CD8-positive, alpha-beta memory T cell (primary cell): ENCODE measurements around the gene TUBGCP6. TPM values are rescaled to one million over a fixed set of nuclear protein-coding genes. Genes with fewer than 3 reads are reported as not detected.

Experiments used
- CTCF ChIA-PET: fragments of 350-600 bp; sonication (Branson Sonifier 250); formaldehyde crosslinking; loops from one replicate; lab custom pipeline; 2021; ENCODE audit warnings: antibody characterized with exemption; lab: Charles Lee
- POLR2A ChIA-PET: fragments of 350-600 bp; sonication (Branson Sonifier 250); formaldehyde crosslinking; loops from one replicate; lab custom pipeline; 2021; ENCODE audit warnings: antibody characterized with exemption; lab: Charles Lee
- DNase-seq, 5 donors: peaks; one replicate each; pipeline versions ENCODE4 v3.0.0 to v3.0.0-alpha.2; 2020 to 2022; ENCODE audit warnings: mixed read lengths in 1 of 5
- H3K27ac ChIP-seq: one replicate; pipeline ENCODE4 v1.7.0; 2013; ENCODE audit warnings: low read depth, mild to moderate bottlenecking, low read length, moderate library complexity
- H3K27me3 ChIP-seq: 2 replicates; pipeline ENCODE4 v1.7.0; 2013; ENCODE audit warnings: low read length, mild to moderate bottlenecking; ENCODE audit not compliant: insufficient read depth, poor library complexity, severe bottlenecking
- H3K36me3 ChIP-seq: 2 replicates; pipeline ENCODE4 v1.7.0; 2013; ENCODE audit warnings: mild to moderate bottlenecking, low read length, moderate library complexity; ENCODE audit not compliant: insufficient read depth
- H3K4me1 ChIP-seq: 2 replicates; pipeline ENCODE4 v1.7.0; 2013; ENCODE audit warnings: mild to moderate bottlenecking, low read length, moderate library complexity; ENCODE audit not compliant: insufficient read depth
- H3K4me3 ChIP-seq: 2 replicates; pipeline ENCODE4 v1.7.0; 2013; ENCODE audit warnings: mild to moderate bottlenecking, low read length
- H3K9me3 ChIP-seq: 2 replicates; pipeline ENCODE4 v1.7.0; 2013; ENCODE audit warnings: mild to moderate bottlenecking, low read length
- H3K27ac Mint-ChIP-seq, 8 donors: one replicate each; pipeline ENCODE4 v1.8.0; 2020 to 2021; ENCODE audit warnings: mixed read lengths in 8 of 8, mild to moderate bottlenecking in 6 of 8, inconsistent platforms in 3 of 8, moderate library complexity in 3 of 8
- H3K27me3 Mint-ChIP-seq, 2 donors: one replicate each; pipeline ENCODE4 v1.8.0; 2020 to 2021; ENCODE audit warnings: mixed read lengths in 2 of 2, mild to moderate bottlenecking in 1 of 2, moderate library complexity in 1 of 2
- H3K36me3 Mint-ChIP-seq, 3 donors: one replicate each; pipeline ENCODE4 v1.8.0; 2020 to 2021; ENCODE audit warnings: mixed read lengths in 3 of 3, inconsistent platforms in 1 of 3, mild to moderate bottlenecking in 1 of 3
- H3K4me1 Mint-ChIP-seq, 3 donors: one replicate each; pipeline ENCODE4 v1.8.0; 2020 to 2021; ENCODE audit warnings: mixed read lengths in 3 of 3, inconsistent platforms in 1 of 3, mild to moderate bottlenecking in 1 of 3
- H3K4me3 Mint-ChIP-seq, 7 donors: one replicate each; pipeline ENCODE4 v1.8.0; 2020 to 2021; ENCODE audit warnings: mixed read lengths in 7 of 7, mild to moderate bottlenecking in 6 of 7, moderate library complexity in 4 of 7, inconsistent platforms in 2 of 7
- H3K9me3 Mint-ChIP-seq, 5 donors: one replicate each; pipeline ENCODE4 v1.8.0; 2020 to 2022; ENCODE audit warnings: mixed read lengths in 5 of 5, mild to moderate bottlenecking in 3 of 5, moderate library complexity in 2 of 5, inconsistent platforms in 1 of 5
- polyA plus RNA-seq: library from polyadenylated mRNA; unstranded; fragments of 300-500 nt; fragmentation: Illumina TruSeq; gene quantifications from one replicate; pipeline ENCODE4 v1.2.3, GENCODE V29; 2021
- total RNA-seq, 2 experiments: library from RNA; stranded (reverse); gene quantifications; one replicate each; pipeline ENCODE4 v1.2.3, GENCODE V29; 2021

TUBGCP6 gene
- total and polyA plus RNA-seq, 3 experiments from 2014 or later, result 18.6 to 52.2 (median 51.4) TPM

GRCh38 chr22:50289151-50289941, 44.5 kb upstream of the TUBGCP6 start:
- peaks cover 1 to 17% of the 10 kb centered on the region in 2 donors for H3K27me3 Mint-ChIP-seq
- no peak overlapping the region for H3K27ac Mint-ChIP-seq
- CTCF ChIA-PET, result no interaction called here

GRCh38 chr22:50287731-50288130, 42.9 kb upstream of the TUBGCP6 start:
- no peak overlapping the region for H3K4me3 Mint-ChIP-seq
- ChIA-PET POLR2A (no interaction called here), CTCF (no interaction called here)
- H3K9me3 ChIP-seq, result no peaks in the 10 kb centered on the region
- peaks cover 0 to 2% (median 0%) of the 10 kb centered on the region in 5 donors for H3K9me3 Mint-ChIP-seq
- peaks cover 9% of the 10 kb centered on the region for H3K27me3 ChIP-seq
- peaks cover 1 to 13% of the 10 kb centered on the region in 2 donors for H3K27me3 Mint-ChIP-seq
- H3K36me3 Mint-ChIP-seq, result no peaks in the 10 kb centered on the region
- H3K27ac Mint-ChIP-seq, result no peak overlapping the region
- no peak overlapping the region for H3K27ac ChIP-seq
- peaks cover 0 to 3% (median 0%) of the 10 kb centered on the region in 3 donors for H3K4me1 Mint-ChIP-seq
- no peak overlapping the region for H3K4me3 ChIP-seq
- H3K36me3 ChIP-seq, result no peaks in the 10 kb centered on the region
- no peak for DNase-seq
- H3K4me1 ChIP-seq, result no peaks in the 10 kb centered on the region

More at GRCh38 chr22:50289151-50289941, 44.5 kb upstream of the TUBGCP6 start:
- Histone ChIP-seq H3K36me3 (no peaks in the 10 kb centered on the region), H3K4me3 (no peak overlapping the region), H3K4me1 (no peaks in the 10 kb centered on the region), H3K9me3 (no peaks in the 10 kb centered on the region), H3K27ac (no peak overlapping the region), H3K27me3 (peaks cover 9% of the 10 kb centered on the region)
- H3K4me3 Mint-ChIP-seq, result no peak overlapping the region
- peaks cover 0 to 5% (median 0%) of the 10 kb centered on the region in 3 donors for H3K4me1 Mint-ChIP-seq
- H3K36me3 Mint-ChIP-seq, result no peaks in the 10 kb centered on the region
- peaks cover 0 to 2% (median 0%) of the 10 kb centered on the region in 5 donors for H3K9me3 Mint-ChIP-seq
- no peak for DNase-seq
- POLR2A ChIA-PET, result no interaction called here

DNA sequence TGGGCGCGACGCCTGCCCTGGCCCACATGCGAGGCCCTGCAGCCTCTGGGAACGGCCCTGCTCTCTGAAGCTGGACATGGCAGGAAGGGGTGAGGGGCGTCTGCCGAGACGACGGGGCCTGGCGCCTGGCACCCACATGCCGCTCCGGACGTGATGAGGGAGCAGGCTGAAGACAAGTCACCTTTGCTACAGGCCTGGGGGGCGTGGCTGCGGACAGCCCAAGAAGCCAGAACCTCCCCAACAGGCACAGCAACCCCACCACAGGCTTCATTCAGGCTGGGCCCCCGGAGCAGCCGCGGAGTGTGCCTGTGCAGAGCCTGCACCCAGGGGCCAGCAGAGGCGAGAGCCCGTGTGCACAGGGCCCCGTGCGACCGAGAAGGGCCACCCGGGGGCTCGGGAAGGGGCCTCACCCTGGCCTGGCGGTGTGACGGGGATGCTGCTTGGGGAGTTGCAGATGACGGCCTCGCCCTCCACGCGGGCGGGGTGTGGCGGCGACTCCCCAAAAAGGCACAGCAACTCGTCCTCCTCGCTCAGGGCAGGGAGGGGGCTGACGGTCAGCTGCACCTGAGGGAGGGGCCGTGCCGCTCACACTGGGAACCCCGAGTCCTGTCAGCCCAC, 42.0 kb upstream of the TUBGCP6 start:
- no peak for DNase-seq
- no peaks in the 10 kb centered on the region for H3K36me3 ChIP-seq

DNA sequence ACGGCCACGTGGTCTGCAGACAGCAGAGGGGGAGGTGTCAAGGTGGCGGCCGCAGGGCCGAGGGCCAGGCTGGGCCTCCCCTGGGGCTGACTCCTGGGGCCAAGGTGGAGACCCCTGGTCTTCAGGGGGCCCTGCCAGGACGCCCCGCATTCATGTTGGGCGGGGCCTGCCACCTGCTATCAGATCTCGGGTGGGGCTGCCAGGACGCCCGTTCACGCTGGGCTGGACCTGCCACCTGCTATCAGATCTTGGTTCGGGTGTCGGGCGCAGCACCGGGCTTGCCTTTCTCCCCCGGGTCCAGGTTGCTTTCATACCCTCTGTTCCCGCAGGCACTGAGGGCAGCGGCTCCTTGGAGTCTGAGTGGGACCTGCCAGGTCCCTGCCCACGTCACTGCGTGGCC, 41.5 kb upstream of the TUBGCP6 start:
- H3K9me3 ChIP-seq, result no peaks in the 10 kb centered on the region
- H3K27me3 Mint-ChIP-seq, result peaks cover 0 to under 1% of the 10 kb centered on the region in 2 donors
- no peaks in the 10 kb centered on the region for H3K36me3 Mint-ChIP-seq
- no peaks in the 10 kb centered on the region for H3K36me3 ChIP-seq
- DNase-seq, result no peak
- H3K4me1 ChIP-seq, result no peaks in the 10 kb centered on the region
- H3K4me3 Mint-ChIP-seq, result no peak overlapping the region
- no peak overlapping the region for H3K4me3 ChIP-seq
- ChIA-PET POLR2A (no interaction called here), CTCF (no interaction called here)
- no peaks in the 10 kb centered on the region for H3K9me3 Mint-ChIP-seq
- H3K27ac Mint-ChIP-seq, result no peak overlapping the region
- H3K27me3 ChIP-seq, result peaks cover 4% of the 10 kb centered on the region
- no peaks in the 10 kb centered on the region for H3K4me1 Mint-ChIP-seq
- H3K27ac ChIP-seq, result no peak overlapping the region

More for the DNA sequence above, 42.0 kb upstream of the TUBGCP6 start:
- H3K27me3 ChIP-seq, result peaks cover 9% of the 10 kb centered on the region
- no peaks in the 10 kb centered on the region for H3K4me1 Mint-ChIP-seq
- ChIA-PET CTCF (no interaction called here), POLR2A (no interaction called here)
- no peaks in the 10 kb centered on the region for H3K4me1 ChIP-seq
- peaks cover 0 to 5% of the 10 kb centered on the region in 2 donors for H3K27me3 Mint-ChIP-seq
- H3K27ac ChIP-seq, result no peak overlapping the region
- no peaks in the 10 kb centered on the region for H3K9me3 ChIP-seq
- no peak overlapping the region for H3K4me3 Mint-ChIP-seq
- no peaks in the 10 kb centered on the region for H3K36me3 Mint-ChIP-seq
- no peaks in the 10 kb centered on the region for H3K9me3 Mint-ChIP-seq
- H3K27ac Mint-ChIP-seq, result no peak overlapping the region
- H3K4me3 ChIP-seq, result no peak overlapping the region

DNA sequence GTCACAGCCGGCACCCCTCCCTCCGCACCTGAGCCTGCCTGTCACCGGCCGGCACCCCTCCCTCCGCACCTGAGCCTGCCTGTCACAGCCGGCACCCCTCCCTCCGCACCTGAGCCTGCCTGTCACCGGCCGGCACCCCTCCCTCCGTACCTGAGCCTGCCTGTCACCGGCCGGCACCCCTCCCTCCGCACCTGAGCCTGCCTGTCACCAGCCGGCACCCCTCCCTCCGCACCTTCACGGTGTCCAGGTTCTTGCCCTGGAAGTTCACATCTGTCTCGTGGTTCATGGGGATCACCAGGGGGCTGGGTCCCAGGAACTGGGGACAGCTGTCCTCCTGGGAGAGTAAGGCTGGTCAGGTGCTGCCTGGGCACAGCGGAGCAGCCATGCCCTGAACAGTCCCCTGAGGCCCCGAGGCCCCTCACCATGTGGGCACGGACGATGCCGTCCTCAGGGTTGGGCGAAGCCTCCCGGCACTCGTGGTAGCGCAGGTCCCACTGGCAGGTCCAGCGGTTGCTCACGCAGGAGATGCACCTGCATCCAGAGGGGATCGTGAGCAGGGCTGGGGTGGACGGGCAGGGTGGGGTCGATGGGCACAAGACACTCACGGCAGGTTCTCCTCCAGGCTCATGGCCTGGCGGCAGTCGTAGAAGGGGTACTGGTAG, 40.9 kb upstream of the TUBGCP6 start:
- CTCF ChIA-PET, result no interaction called here
- POLR2A ChIA-PET, result no interaction called here
- DNase-seq, result no peak
- H3K27me3 Mint-ChIP-seq, result no peaks in the 10 kb centered on the region
- H3K27ac Mint-ChIP-seq, result no peak overlapping the region
- no peaks in the 10 kb centered on the region for H3K36me3 ChIP-seq
- no peaks in the 10 kb centered on the region for H3K4me1 ChIP-seq
- H3K4me1 Mint-ChIP-seq, result no peaks in the 10 kb centered on the region
- H3K27ac ChIP-seq, result no peak overlapping the region
- H3K9me3 Mint-ChIP-seq, result no peaks in the 10 kb centered on the region
- H3K27me3 ChIP-seq, result no peaks in the 10 kb centered on the region
- H3K4me3 Mint-ChIP-seq, result no peak overlapping the region
- H3K36me3 Mint-ChIP-seq, result no peaks in the 10 kb centered on the region
- H3K9me3 ChIP-seq, result no peaks in the 10 kb centered on the region
- no peak overlapping the region for H3K4me3 ChIP-seq

GRCh38 chr22:50284479-50284878, 39.7 kb upstream of the TUBGCP6 start:
- Histone ChIP-seq H3K9me3 (no peaks in the 10 kb centered on the region), H3K36me3 (no peaks in the 10 kb centered on the region), H3K4me3 (no peak overlapping the region), H3K4me1 (no peaks in the 10 kb centered on the region), H3K27ac (no peak overlapping the region), H3K27me3 (no peaks in the 10 kb centered on the region)
- H3K36me3 Mint-ChIP-seq, result no peaks in the 10 kb centered on the region
- H3K4me3 Mint-ChIP-seq, result no peak overlapping the region
- no peaks in the 10 kb centered on the region for H3K9me3 Mint-ChIP-seq
- ChIA-PET POLR2A (no interaction called here), CTCF (no interaction called here)
- DNase-seq, result no peak
- no peaks in the 10 kb centered on the region for H3K4me1 Mint-ChIP-seq
- no peaks in the 10 kb centered on the region for H3K27me3 Mint-ChIP-seq
- H3K27ac Mint-ChIP-seq, result no peak overlapping the region

GRCh38 chr22:50283821-50284220, 39.0 kb upstream of the TUBGCP6 start:
- Mint-ChIP-seq H3K4me1 (no peaks in the 10 kb centered on the region), H3K4me3 (no peak overlapping the region), H3K27me3 (no peaks in the 10 kb centered on the region), H3K36me3 (no peaks in the 10 kb centered on the region), H3K27ac (no peak overlapping the region), H3K9me3 (no peaks in the 10 kb centered on the region)
- ChIA-PET POLR2A (no interaction called here), CTCF (no interaction called here)
- DNase-seq, result no peak
- H3K4me1 ChIP-seq, result no peaks in the 10 kb centered on the region
- no peak overlapping the region for H3K27ac ChIP-seq
- no peaks in the 10 kb centered on the region for H3K27me3 ChIP-seq
- no peaks in the 10 kb centered on the region for H3K9me3 ChIP-seq
- H3K4me3 ChIP-seq, result no peak overlapping the region
- no peaks in the 10 kb centered on the region for H3K36me3 ChIP-seq
